H1 (cell line): ENCODE measurements around the gene PQBP1. TPM values are rescaled to one million over a fixed set of nuclear protein-coding genes. Genes with fewer than 3 reads are reported as not detected.

ENCODE experiments used
- CTCF ChIA-PET: fragments of 300-600 bp; sonication (Branson Sonifier 250); formaldehyde crosslinking; loops from one replicate; lab custom pipeline; 2021; ENCODE audit not compliant: partially characterized antibody; lab: Charles Lee
- POLR2A ChIA-PET: fragments of 300-600 bp; sonication (Branson Sonifier 250); formaldehyde crosslinking; loops from one replicate; lab custom pipeline; 2021; ENCODE audit warnings: inconsistent platforms; ENCODE audit not compliant: partially characterized antibody; lab: Charles Lee
- DNase-seq, 2 experiments: peaks; one replicate each; pipeline versions ENCODE4 v3.0.0 to v3.0.0-alpha.2; 2010 to 2022; ENCODE audit warnings: low spot score in 2 of 2, low read depth in 1 of 2, mixed read lengths in 1 of 2
- FAIRE-seq: peaks from 2 replicates; lab custom pipeline; 2011; peaks lifted over from hg19 to GRCh38; lab: Jason Lieb, UNC
- H2AFZ ChIP-seq: 2 replicates; pipeline ENCODE4 v1.8.1; 2012; ENCODE audit warnings: low read length, inconsistent platforms
- H2AK5ac ChIP-seq: 2 replicates; pipeline ENCODE4 v1.6.1; 2013; ENCODE audit warnings: low read depth, low read length
- H2BK120ac ChIP-seq: replicated peaks from 2 replicates; pipeline ENCODE3; 2013; ENCODE audit warnings: low read depth, low read length, inconsistent platforms
- H2BK12ac ChIP-seq: 2 replicates; pipeline ENCODE4 v1.6.1; 2013; ENCODE audit warnings: low read depth, low read length
- H2BK15ac ChIP-seq: 2 replicates; pipeline ENCODE4 v1.6.1; 2013; ENCODE audit warnings: low read length
- H2BK20ac ChIP-seq: 2 replicates; pipeline ENCODE4 v1.6.1; 2013; ENCODE audit warnings: low read length
- H2BK5ac ChIP-seq: 2 replicates; pipeline ENCODE4 v1.6.1; 2013; ENCODE audit warnings: low read depth, low read length
- H3K14ac ChIP-seq: 2 replicates; pipeline ENCODE4 v1.6.1; 2013; ENCODE audit warnings: inconsistent platforms; ENCODE audit not compliant: insufficient read length
- H3K18ac ChIP-seq: 2 replicates; pipeline ENCODE4 v1.6.1; 2013; ENCODE audit warnings: low read length; ENCODE audit errors: extremely low read depth
- H3K23ac ChIP-seq: 2 replicates; pipeline ENCODE4 v1.6.1; 2013; ENCODE audit warnings: inconsistent platforms; ENCODE audit not compliant: insufficient read length
- H3K23me2 ChIP-seq: 2 replicates; pipeline ENCODE4 v1.6.1; 2013; ENCODE audit warnings: low read depth, low read length
- H3K27ac ChIP-seq: 2 replicates; pipeline ENCODE4 v1.6.1; 2011; ENCODE audit warnings: low read depth, low read length, inconsistent platforms
- H3K27me3 ChIP-seq, 4 experiments: replicated peaks in 1 of 4; 1 replicate in 1 of 4; 2 replicates in 3 of 4; pipeline versions ENCODE4 v1.6.1 to v1.8.1; 2011 to 2013; ENCODE audit warnings: low read length in 3 of 4, mild to moderate bottlenecking in 3 of 4, inconsistent platforms in 2 of 4, mixed read lengths in 2 of 4, moderate library complexity in 1 of 4; ENCODE audit not compliant: control insufficient read depth in 3 of 4, insufficient read depth in 3 of 4; ENCODE audit errors: extremely low read depth in 1 of 4
- H3K36me3 ChIP-seq, 4 experiments: 2 replicates each; pipeline versions ENCODE4 v1.6.1 to v1.8.1; 2011 to 2013; ENCODE audit warnings: mild to moderate bottlenecking in 4 of 4, low read length in 3 of 4, moderate library complexity in 2 of 4, control low read depth in 1 of 4, inconsistent platforms in 1 of 4; ENCODE audit not compliant: insufficient read depth in 4 of 4, control insufficient read depth in 2 of 4
- H3K4ac ChIP-seq: replicated peaks from 2 replicates; pipeline ENCODE3; 2013; ENCODE audit warnings: low read length, low read depth, mixed read lengths, inconsistent platforms; ENCODE audit not compliant: insufficient read length
- H3K4me1 ChIP-seq, 4 experiments: replicated peaks in 1 of 4; 1 replicate in 1 of 4; 2 replicates in 3 of 4; pipeline versions ENCODE4 v1.6.1 to v1.8.1; 2011 to 2013; ENCODE audit warnings: low read length in 3 of 4, inconsistent platforms in 2 of 4, mixed read lengths in 1 of 4; ENCODE audit not compliant: insufficient read depth in 4 of 4, control insufficient read depth in 3 of 4
- H3K4me2 ChIP-seq, 2 experiments: 2 replicates each; pipeline versions ENCODE4 v1.6.1 to v1.8.1; 2011 to 2013; ENCODE audit warnings: low read depth in 2 of 2, low read length in 2 of 2, control low read depth in 1 of 2, inconsistent platforms in 1 of 2, mild to moderate bottlenecking in 1 of 2; ENCODE audit not compliant: insufficient read depth in 1 of 2
- H3K4me3 ChIP-seq, 4 experiments: fragments of 200-600, 300-600 bp in 1 of 4; sonication (generic), shearing (Covaris generic), sonication (Bioruptor Twin) in 1 of 4; 2 replicates each; pipeline versions ENCODE4 v1.5.1 to v1.8.1; 2011 to 2016; ENCODE audit warnings: low read length in 4 of 4, low read depth in 3 of 4, control low read depth in 2 of 4, inconsistent platforms in 2 of 4, mild to moderate bottlenecking in 2 of 4, mixed read lengths in 1 of 4, moderate library complexity in 1 of 4; ENCODE audit not compliant: insufficient read depth in 2 of 4; ENCODE audit errors: extremely low read depth in 1 of 4
- H3K56ac ChIP-seq: replicated peaks from 2 replicates; pipeline ENCODE3; 2013; ENCODE audit warnings: low read depth, mild to moderate bottlenecking, mixed read lengths, low read length, inconsistent platforms; ENCODE audit not compliant: insufficient read length
- H3K79me1 ChIP-seq: 2 replicates; pipeline ENCODE4 v1.6.1; 2013; ENCODE audit warnings: low read depth, low read length, control low read depth
- H3K79me2 ChIP-seq, 2 experiments: 2 replicates each; pipeline versions ENCODE4 v1.6.1 to v1.8.1; 2012 to 2013; ENCODE audit warnings: low read length in 2 of 2, mild to moderate bottlenecking in 2 of 2, inconsistent platforms in 1 of 2; ENCODE audit not compliant: insufficient read depth in 2 of 2, control insufficient read depth in 1 of 2
- H3K9ac ChIP-seq, 4 experiments: replicated peaks in 1 of 4; 1 replicate in 1 of 4; 2 replicates in 3 of 4; pipeline versions ENCODE4 v1.6.1 to v1.8.1; 2011 to 2013; ENCODE audit warnings: low read depth in 3 of 4, low read length in 3 of 4, control low read depth in 2 of 4, mild to moderate bottlenecking in 2 of 4, moderate library complexity in 2 of 4, inconsistent platforms in 1 of 4; ENCODE audit errors: extremely low read depth in 1 of 4
- H3K9me3 ChIP-seq, 2 experiments: 2 replicates each; pipeline versions ENCODE4 v1.6.1 to v1.8.1; 2012 to 2013; ENCODE audit warnings: mild to moderate bottlenecking in 2 of 2, moderate library complexity in 2 of 2, control low read depth in 1 of 2, inconsistent platforms in 1 of 2, low read depth in 1 of 2, low read length in 1 of 2, mixed read lengths in 1 of 2; ENCODE audit not compliant: insufficient read depth in 2 of 2
- H4K20me1 ChIP-seq, 2 experiments: replicated peaks in 1 of 2; 2 replicates each; pipeline versions ENCODE3 to v1.8.1; 2011 to 2013; ENCODE audit warnings: inconsistent platforms in 2 of 2, low read length in 2 of 2, mild to moderate bottlenecking in 1 of 2; ENCODE audit not compliant: insufficient read depth in 2 of 2, control insufficient read depth in 1 of 2
- H4K5ac ChIP-seq: 2 replicates; pipeline ENCODE4 v1.6.1; 2013; ENCODE audit warnings: low read length, low read depth, mixed read lengths, inconsistent platforms; ENCODE audit not compliant: insufficient read length
- H4K8ac ChIP-seq: 2 replicates; pipeline ENCODE4 v1.8.0; 2013; ENCODE audit warnings: mild to moderate bottlenecking, moderate library complexity, low read length, inconsistent platforms; ENCODE audit not compliant: insufficient read depth; ENCODE audit errors: extremely low read depth
- H4K91ac ChIP-seq: replicated peaks from 2 replicates; pipeline ENCODE3; 2013; ENCODE audit warnings: low read length, mixed read lengths, inconsistent platforms; ENCODE audit not compliant: insufficient read length
- CHD1 ChIP-seq: IDR thresholded peaks from 2 replicates; pipeline ENCODE4 v1.6.1; 2012; ENCODE audit warnings: low read depth, low read length, improper control_type of control experiment
- FOSL1 ChIP-seq: IDR thresholded peaks from 2 replicates; pipeline ENCODE4 v1.6.1; 2011; ENCODE audit warnings: mild to moderate bottlenecking, low read depth, low read length, moderate library complexity; ENCODE audit not compliant: insufficient read depth
- WGBS, 2 experiments: shearing (Covaris generic) in 1 of 2; methylation state at CpG; one replicate each; pipeline versions ENCODE4 v1.1.6 to v1.1.7; 2013 to 2015; ENCODE audit warnings: low lambda C conversion rate in 2 of 2, mixed read lengths in 2 of 2, inconsistent platforms in 1 of 2, low coverage in 1 of 2, missing lambda C conversion rate in 1 of 2; ENCODE audit not compliant: insufficient replicate concordance in 2 of 2, insufficient coverage in 1 of 2, insufficient read length in 1 of 2; ENCODE audit errors: extremely low coverage in 1 of 2, missing lambda C conversion rate in 1 of 2; 5-methylcytosine and 5-hydroxymethylcytosine counted together
- polyA plus RNA-seq, 7 experiments: library from polyadenylated mRNA; depleted of rRNA in 3 of 7; stranded (reverse) in 5 of 7; unstranded in 2 of 7; fragments of >200 nt in 5 of 7; fragments of 200-250 nt in 2 of 7; gene quantifications; 1 replicate in 5 of 7; 2 replicates in 1 of 7; 4 replicates in 1 of 7; pipeline versions ENCODE4 v1.2.1 to v1.2.3, GENCODE V29; 2011 to 2013; ENCODE audit warnings: missing spikeins in 2 of 7, mixed read lengths in 2 of 7
- total RNA-seq: library from RNA; stranded (reverse); fragmentation: NEBNext Ultra II Directional; extraction: Animal tissue kit (Norgen Biotek cat#: 25700); gene quantifications from 2 replicates; pipeline ENCODE4 v1.2.1, GENCODE V29; 2021
- TF ChIP-seq, protein P1 (sequence below): IDR thresholded peaks from 2 replicates; pipeline ENCODE4 v1.6.1; 2011; ENCODE audit warnings: low read depth, mild to moderate bottlenecking, low read length; ENCODE audit not compliant: insufficient read depth
- TF ChIP-seq, protein P2 (sequence below): IDR thresholded peaks from 2 replicates; pipeline ENCODE4 v1.6.1; 2012; ENCODE audit warnings: low read length, inconsistent platforms

The PQBP1 gene
- total and polyA plus RNA-seq, 2 of the 8 experiments (the other 6 are each of a cell fraction or from before 2014, with no cell fraction given), result 91.7 to 95.9 TPM

DNA sequence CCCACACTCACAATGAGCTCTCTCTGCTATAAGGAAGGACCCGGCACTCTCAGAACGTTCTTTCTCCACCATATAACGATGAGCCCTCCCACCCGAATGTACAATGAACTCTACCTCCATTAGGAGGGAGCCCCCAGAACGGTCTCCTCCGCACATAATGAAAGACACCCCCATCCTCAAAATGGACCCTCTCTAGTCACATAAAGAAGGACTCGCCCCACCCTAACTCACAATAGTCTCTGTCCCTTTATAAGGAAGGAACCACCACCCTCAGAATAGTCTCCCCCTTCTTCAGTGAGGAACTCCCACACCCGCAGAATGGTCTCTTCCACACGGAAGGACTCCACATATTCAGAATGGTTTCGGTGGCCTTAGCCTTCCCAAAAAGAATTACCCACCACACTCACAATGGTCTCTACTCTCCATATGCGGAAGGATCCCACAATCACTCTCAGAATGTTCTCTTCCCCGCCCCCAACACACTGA lies 13.2 kb downstream of the PQBP1 start:
- H4K8ac ChIP-seq, result no peak overlapping the region
- no peaks in the 10 kb centered on the region; a peak in 1 of 4 replicates for H3K9me3 ChIP-seq
- no peak overlapping the region for H3K18ac ChIP-seq
- 21% methylated on average over 9 of the region's 12 CpGs; no CpG with 5 or more reads in 1 of the 2 experiments for WGBS, 2 experiments
- H3K4ac ChIP-seq, result no peak overlapping the region
- peaks cover 0 to 28% of the 10 kb centered on the region in 2 experiments; a peak in 2 of 4 replicates for H3K79me2 ChIP-seq
- peaks cover 11 to 34% (median 25%) of the 10 kb centered on the region in 4 experiments; a peak in 7 of 8 replicates for H3K36me3 ChIP-seq
- peaks cover 10 to 12% of the 10 kb centered on the region in 2 experiments for H4K20me1 ChIP-seq
- no peak overlapping the region for H3K56ac ChIP-seq
- peaks cover 0 to 4% (median 3%) of the 10 kb centered on the region in 4 experiments; a peak in 5 of 7 replicates for H3K4me1 ChIP-seq
- H2BK120ac ChIP-seq, result no peak overlapping the region
- no peaks in the 10 kb centered on the region for H3K27me3 ChIP-seq
- H2BK15ac ChIP-seq, result no peak overlapping the region
- no peaks in the 10 kb centered on the region; the same call in 1 of the 2 replicates for H3K79me1 ChIP-seq
- H2BK12ac ChIP-seq, result no peak overlapping the region; the same call in 1 of the 2 replicates
- H4K91ac ChIP-seq, result no peak overlapping the region
- H2BK20ac ChIP-seq, result no peak overlapping the region
- H3K4me2 ChIP-seq, result peak overlapping the region; percentile 65 to 71
- H2AFZ ChIP-seq, result no peak overlapping the region
- TF ChIP-seq, protein P1, sequence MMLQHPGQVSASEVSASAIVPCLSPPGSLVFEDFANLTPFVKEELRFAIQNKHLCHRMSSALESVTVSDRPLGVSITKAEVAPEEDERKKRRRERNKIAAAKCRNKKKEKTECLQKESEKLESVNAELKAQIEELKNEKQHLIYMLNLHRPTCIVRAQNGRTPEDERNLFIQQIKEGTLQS, result no peak
- no peak for TF ChIP-seq FOSL1
- TF ChIP-seq, protein P2, sequence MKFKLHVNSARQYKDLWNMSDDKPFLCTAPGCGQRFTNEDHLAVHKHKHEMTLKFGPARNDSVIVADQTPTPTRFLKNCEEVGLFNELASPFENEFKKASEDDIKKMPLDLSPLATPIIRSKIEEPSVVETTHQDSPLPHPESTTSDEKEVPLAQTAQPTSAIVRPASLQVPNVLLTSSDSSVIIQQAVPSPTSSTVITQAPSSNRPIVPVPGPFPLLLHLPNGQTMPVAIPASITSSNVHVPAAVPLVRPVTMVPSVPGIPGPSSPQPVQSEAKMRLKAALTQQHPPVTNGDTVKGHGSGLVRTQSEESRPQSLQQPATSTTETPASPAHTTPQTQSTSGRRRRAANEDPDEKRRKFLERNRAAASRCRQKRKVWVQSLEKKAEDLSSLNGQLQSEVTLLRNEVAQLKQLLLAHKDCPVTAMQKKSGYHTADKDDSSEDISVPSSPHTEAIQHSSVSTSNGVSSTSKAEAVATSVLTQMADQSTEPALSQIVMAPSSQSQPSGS, result no peak
- TF ChIP-seq CHD1, result 0 out of 2 replicates have a peak, but pooled peaks have one; percentile 53
- H2BK5ac ChIP-seq, result peak overlapping the region; percentile 52; the same call in 1 of the 2 replicates
- ChIA-PET POLR2A (interaction anchor here (0.6 to 30.9 kb wide), 18 partner anchors 8 to 262 kb away, joined by 3 to 572 read pairs (median 4); partner anchors contain the start of genes KCND1, OTUD5, PQBP1 and TIMM17B), CTCF (interaction anchor here (0.6 to 1.4 kb wide), 2 partner anchors 17 to 128 kb away, joined by 3 to 4 read pairs; no protein-coding TSS in a partner anchor)
- no peaks in the 10 kb centered on the region for H3K23me2 ChIP-seq
- DNase-seq, result no peak
- peak overlapping the region; percentile 34 to 77 (median 48) for H3K9ac ChIP-seq
- no peak overlapping the region for H3K23ac ChIP-seq
- no peak overlapping the region for H3K14ac ChIP-seq
- no peak overlapping the region for H4K5ac ChIP-seq
- no peak overlapping the region for H2AK5ac ChIP-seq
- H3K27ac ChIP-seq, result peak overlapping the region; percentile 75; the same call in 1 of the 2 replicates
- FAIRE-seq, result no peak
- H3K4me3 ChIP-seq, result peak overlapping the region; percentile 62 to 94 (median 80)
